Measurements from ENCODE around the gene TOX3.

TOX3 gene

DNA sequence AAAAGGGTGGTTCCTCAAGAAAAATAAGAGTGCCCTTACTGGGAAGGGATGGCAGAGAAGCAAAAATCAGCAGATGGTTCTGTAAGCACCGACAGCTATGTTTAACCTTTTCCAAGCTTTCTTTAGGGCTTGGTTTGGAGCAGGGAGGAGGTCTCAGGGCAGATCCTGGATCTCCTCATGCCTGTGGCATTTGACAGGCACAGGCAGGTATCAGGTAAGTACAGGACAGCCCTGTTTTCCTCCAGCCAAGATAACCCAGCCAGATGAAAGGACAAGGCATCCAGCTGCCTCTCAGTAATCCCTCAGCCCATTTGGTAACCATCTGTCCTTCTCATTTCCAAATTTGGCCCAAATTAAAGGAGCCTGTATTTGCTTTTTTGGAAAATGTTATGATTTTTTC is 141.5 kb downstream of the TOX3 start:
- in situ Hi-C loops (cut with HindIII; ENCODE audit: low sequenced_read_pairs): no loop called here

- in situ Hi-C loops (cut with HindIII; ENCODE audit: low sequenced_read_pairs): no loop called here
Observed at GRCh38 chr16:52404546-52404945, 142.4 kb downstream of the TOX3 start.

- in situ Hi-C loops (cut with HindIII; ENCODE audit: low sequenced_read_pairs): no loop called here
Observed at GRCh38 chr16:52399116-52399515, 147.8 kb downstream of the TOX3 start.

GRCh38 chr16:52398491-52398960 is 148.4 kb downstream of the TOX3 start:
- in situ Hi-C loops (cut with HindIII; ENCODE audit: low sequenced_read_pairs): no loop called here

DNA sequence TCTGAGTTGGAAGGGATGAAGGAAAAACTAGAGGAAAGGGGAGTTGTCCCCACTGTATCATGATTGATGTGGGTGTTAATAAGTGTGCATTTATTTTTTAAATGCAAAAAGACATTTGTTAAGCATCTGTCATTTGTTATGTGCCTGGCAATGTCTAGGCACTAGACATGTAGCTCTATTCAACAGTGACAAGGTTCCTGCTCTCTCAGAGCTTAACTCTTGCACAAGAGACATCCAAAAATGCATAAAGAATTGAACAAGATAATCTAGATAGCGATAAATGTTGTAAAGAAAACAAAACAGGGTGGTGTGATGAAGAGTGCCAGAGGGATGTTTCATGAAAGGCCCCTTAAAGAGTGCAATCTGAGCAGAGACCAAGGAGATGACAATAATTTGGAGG is 148.9 kb downstream of the TOX3 start:
- in situ Hi-C loops (cut with HindIII; ENCODE audit: low sequenced_read_pairs): no loop called here

DNA sequence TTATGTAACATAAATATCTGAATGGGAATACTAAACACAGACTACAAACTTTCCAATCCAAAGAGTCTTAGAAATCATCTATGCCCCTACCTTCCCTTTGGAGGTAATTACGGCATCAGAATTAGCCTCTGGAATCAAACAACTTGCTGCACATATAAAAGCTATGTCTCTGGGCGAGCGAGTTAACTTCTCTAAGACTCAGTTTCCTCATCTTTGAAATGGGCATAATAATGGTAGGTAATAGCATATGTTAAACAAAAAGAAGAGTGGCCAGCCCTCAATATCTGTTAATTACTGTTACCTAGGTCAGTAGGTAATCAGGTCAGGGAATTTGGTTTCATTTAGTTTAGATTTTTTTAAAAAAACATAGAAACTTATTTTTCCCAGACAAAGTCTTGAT is 153.5 kb downstream of the TOX3 start:
- in situ Hi-C loops (cut with HindIII; ENCODE audit: low sequenced_read_pairs): no loop called here

DNA sequence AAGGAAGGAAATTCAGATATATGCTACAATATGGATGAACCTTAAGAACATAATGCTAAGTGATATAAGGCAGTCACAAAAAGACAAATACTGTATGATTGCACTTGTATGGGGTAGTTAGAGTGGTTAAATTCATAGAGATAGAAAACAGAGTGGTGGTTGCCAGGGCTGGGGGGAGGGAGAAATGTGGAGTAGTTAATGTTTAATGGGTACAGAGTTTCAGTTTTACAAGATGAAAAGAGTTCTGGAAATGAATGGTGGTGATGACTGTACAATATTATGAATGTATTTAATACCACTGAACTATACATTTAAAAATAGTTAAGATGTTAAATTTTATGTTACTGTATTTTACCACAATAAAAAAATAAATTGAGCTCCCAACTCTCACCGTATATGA is 157.9 kb downstream of the TOX3 start:
- in situ Hi-C loops (cut with HindIII; ENCODE audit: low sequenced_read_pairs): no loop called here

Measured in DLD1 (cell line).